Ectodermal cell (in vitro differentiated cells): ENCODE results near the gene ZNF827.

Experiments used
- H3K27ac ChIP-seq: 2 replicates; pipeline ENCODE4 v1.7.0; 2013; ENCODE audit warnings: mild to moderate bottlenecking, low read depth, low read length; ENCODE audit not compliant: insufficient read depth, poor library complexity, severe bottlenecking
- H3K27me3 ChIP-seq: 2 replicates; pipeline ENCODE4 v1.7.0; 2013; ENCODE audit warnings: mild to moderate bottlenecking, low read length; ENCODE audit not compliant: insufficient read depth, control insufficient read depth, poor library complexity, severe bottlenecking
- H3K36me3 ChIP-seq: one replicate; pipeline ENCODE4 v1.7.0; 2013; ENCODE audit warnings: low read length; ENCODE audit not compliant: control insufficient read depth, insufficient read depth
- H3K4me1 ChIP-seq: one replicate; pipeline ENCODE4 v1.7.0; 2013; ENCODE audit warnings: low read length; ENCODE audit not compliant: control insufficient read depth, insufficient read depth
- H3K4me3 ChIP-seq: 2 replicates; pipeline ENCODE4 v1.7.0; 2013; ENCODE audit warnings: low read depth, low read length, control low read depth; ENCODE audit not compliant: insufficient read depth
- H3K9me3 ChIP-seq: 2 replicates; pipeline ENCODE4 v1.7.0; 2013; ENCODE audit warnings: mild to moderate bottlenecking, low read length, moderate library complexity; ENCODE audit not compliant: control insufficient read depth
- WGBS, 2 experiments: methylation state at CpG; one replicate each; pipeline ENCODE4 v1.1.7; 2013; ENCODE audit warnings: missing lambda C conversion rate in 2 of 2; 5-methylcytosine and 5-hydroxymethylcytosine counted together

ZNF827 gene

GRCh38 chr4:145891958-145892357, 46.7 kb downstream of the ZNF827 start:
- Histone ChIP-seq H3K27ac (no peak overlapping the region), H3K9me3 (no peaks in the 10 kb centered on the region), H3K27me3 (no peaks in the 10 kb centered on the region), H3K4me1 (peaks cover 14% of the 10 kb centered on the region), H3K4me3 (no peak overlapping the region), H3K36me3 (no peaks in the 10 kb centered on the region)
- WGBS, 2 experiments: 89 to 91% methylated on average over 11 of the region's 11 CpGs

- peaks cover 4% of the 10 kb centered on the region for H3K36me3 ChIP-seq
- peaks cover 14% of the 10 kb centered on the region for H3K4me1 ChIP-seq
- H3K9me3 ChIP-seq: no peaks in the 10 kb centered on the region
- 92% methylated on average over 3 of the region's 3 CpGs for WGBS, 2 experiments
- H3K27me3 ChIP-seq: no peaks in the 10 kb centered on the region
- H3K27ac ChIP-seq: no peak overlapping the region
- H3K4me3 ChIP-seq: no peak overlapping the region
Observed at GRCh38 chr4:145890689-145891088, 47.9 kb downstream of the ZNF827 start.

GRCh38 chr4:145888393-145888792, 50.2 kb downstream of the ZNF827 start:
- no peaks in the 10 kb centered on the region for H3K27me3 ChIP-seq
- H3K9me3 ChIP-seq: no peaks in the 10 kb centered on the region
- H3K4me3 ChIP-seq: no peak overlapping the region
- 95 to 98% methylated on average over 2 of the region's 2 CpGs for WGBS, 2 experiments
- peaks cover 6% of the 10 kb centered on the region for H3K36me3 ChIP-seq
- H3K4me1 ChIP-seq: peaks cover 14% of the 10 kb centered on the region
- H3K27ac ChIP-seq: no peak overlapping the region

DNA sequence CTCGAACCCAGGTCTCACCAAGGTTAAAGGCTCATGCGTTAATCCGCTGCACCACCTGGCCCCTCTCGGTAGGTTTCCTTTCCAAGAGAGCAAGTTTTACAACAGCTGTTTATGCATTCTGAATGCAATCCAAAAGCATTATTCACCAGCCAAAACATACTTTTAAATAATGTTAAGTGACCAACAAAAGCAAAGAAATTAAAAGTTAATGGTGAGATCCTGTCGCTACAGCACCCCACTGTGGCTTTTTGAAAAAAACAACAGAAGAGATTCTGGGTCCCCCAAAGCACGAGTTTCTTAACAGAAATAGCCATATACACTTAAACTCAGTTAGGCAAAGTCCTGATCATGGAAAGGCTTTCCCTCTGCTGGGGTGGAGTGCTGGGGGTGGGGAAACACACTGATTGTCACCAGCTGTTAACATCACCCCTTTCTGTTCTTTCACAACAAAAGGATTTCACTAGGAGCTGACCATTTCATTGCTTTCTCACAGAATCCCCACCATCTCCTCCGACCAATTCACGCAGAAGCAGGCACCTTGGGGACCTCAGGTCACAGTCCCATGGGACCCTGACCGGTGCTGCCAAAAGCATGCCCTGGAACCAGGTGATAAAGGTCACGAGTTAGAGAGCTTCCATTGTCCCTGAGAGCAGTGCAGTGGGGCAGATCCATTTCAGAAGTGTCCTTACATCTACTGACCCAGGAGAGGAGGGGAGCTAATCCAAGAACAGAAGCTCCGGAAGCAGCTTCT, 51.2 kb downstream of the ZNF827 start:
- WGBS, 2 experiments: 60 to 61% methylated on average over 11 of the region's 11 CpGs

GRCh38 chr4:145886871-145887240, 51.8 kb downstream of the ZNF827 start:
- Histone ChIP-seq H3K4me1 (peaks cover 6% of the 10 kb centered on the region), H3K27ac (no peak overlapping the region), H3K27me3 (no peaks in the 10 kb centered on the region), H3K36me3 (peaks cover 6% of the 10 kb centered on the region), H3K9me3 (no peaks in the 10 kb centered on the region), H3K4me3 (no peak overlapping the region)

More for the DNA sequence above, 51.2 kb downstream of the ZNF827 start:
- peaks cover 6% of the 10 kb centered on the region for H3K36me3 ChIP-seq
- no peak overlapping the region for H3K27ac ChIP-seq
- no peaks in the 10 kb centered on the region for H3K9me3 ChIP-seq
- peaks cover 7% of the 10 kb centered on the region for H3K4me1 ChIP-seq
- H3K27me3 ChIP-seq: no peaks in the 10 kb centered on the region
- no peak overlapping the region for H3K4me3 ChIP-seq

DNA sequence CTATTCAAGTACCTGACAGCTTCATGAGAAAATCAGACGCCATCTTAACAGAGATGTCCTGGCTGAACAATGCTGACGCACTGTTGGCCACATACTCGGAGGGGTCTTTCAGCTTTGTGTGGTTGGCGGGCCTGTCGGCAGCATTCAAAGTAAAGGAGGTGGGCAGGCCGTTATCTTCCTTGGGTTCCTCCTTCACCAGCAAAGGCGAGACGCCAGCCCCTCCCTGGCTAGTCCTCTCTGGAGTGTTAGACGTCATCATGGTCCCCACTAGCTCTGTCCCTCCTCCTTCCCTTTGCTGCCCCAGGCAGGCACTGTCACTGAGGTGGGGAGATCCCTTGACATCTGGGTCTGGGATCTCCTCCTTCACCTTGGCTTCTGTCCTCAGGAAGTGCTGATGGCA, 53.0 kb downstream of the ZNF827 start:
- Histone ChIP-seq H3K4me1 (peaks cover 6% of the 10 kb centered on the region), H3K4me3 (no peak overlapping the region), H3K27me3 (no peaks in the 10 kb centered on the region), H3K27ac (no peak overlapping the region), H3K36me3 (peaks cover 6% of the 10 kb centered on the region), H3K9me3 (no peaks in the 10 kb centered on the region)
- 91% methylated on average over 9 of the region's 9 CpGs for WGBS, 2 experiments

- H3K27me3 ChIP-seq: no peaks in the 10 kb centered on the region
- no peak overlapping the region for H3K27ac ChIP-seq
- WGBS, 2 experiments: 93 to 100% methylated on average over 1 of the region's 1 CpG
- H3K9me3 ChIP-seq: no peaks in the 10 kb centered on the region
- H3K4me1 ChIP-seq: peaks cover 6% of the 10 kb centered on the region
- H3K36me3 ChIP-seq: peaks cover 6% of the 10 kb centered on the region
- H3K4me3 ChIP-seq: no peak overlapping the region
Observed at GRCh38 chr4:145884775-145885174, 53.8 kb downstream of the ZNF827 start.

DNA sequence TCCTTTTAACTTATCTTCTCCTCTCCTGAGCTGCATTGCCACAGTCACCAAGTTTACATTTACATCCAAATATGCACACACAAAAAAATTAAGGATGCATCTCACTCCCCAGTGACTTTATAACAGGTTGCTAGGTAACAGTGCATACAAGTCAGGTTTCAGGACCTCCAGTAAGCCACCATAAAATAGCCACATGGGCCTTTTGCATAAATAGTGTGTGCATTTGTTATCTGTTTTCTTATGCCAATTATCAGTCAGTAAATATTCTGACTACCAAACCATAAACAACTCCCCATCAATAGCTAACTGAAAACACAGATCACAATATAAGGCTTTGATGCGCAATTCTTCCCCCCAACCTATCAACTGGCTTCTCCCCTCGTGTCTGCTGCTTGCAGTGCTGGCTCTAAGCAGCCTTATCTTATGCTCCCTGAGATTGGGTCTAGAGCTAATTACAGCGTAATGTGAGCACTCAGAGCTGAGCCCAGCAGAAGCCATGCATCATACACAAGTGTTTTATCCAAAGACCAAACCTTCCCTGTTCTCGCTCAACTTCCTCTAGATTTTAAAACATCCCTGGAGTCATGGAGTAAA, 55.4 kb downstream of the ZNF827 start:
- Histone ChIP-seq H3K36me3 (peaks cover 6% of the 10 kb centered on the region), H3K27ac (no peak overlapping the region), H3K27me3 (no peaks in the 10 kb centered on the region), H3K4me1 (peaks cover 6% of the 10 kb centered on the region), H3K4me3 (no peak overlapping the region), H3K9me3 (no peaks in the 10 kb centered on the region)
- 87 to 89% methylated on average over 4 of the region's 4 CpGs for WGBS, 2 experiments

- Histone ChIP-seq H3K36me3 (peaks cover 6% of the 10 kb centered on the region), H3K27me3 (no peaks in the 10 kb centered on the region), H3K27ac (no peak overlapping the region), H3K4me3 (no peak overlapping the region), H3K4me1 (peaks cover 3% of the 10 kb centered on the region), H3K9me3 (no peaks in the 10 kb centered on the region)
- 95% methylated on average over 7 of the region's 7 CpGs for WGBS, 2 experiments
Observed at GRCh38 chr4:145882604-145883003, 56.0 kb downstream of the ZNF827 start.

DNA sequence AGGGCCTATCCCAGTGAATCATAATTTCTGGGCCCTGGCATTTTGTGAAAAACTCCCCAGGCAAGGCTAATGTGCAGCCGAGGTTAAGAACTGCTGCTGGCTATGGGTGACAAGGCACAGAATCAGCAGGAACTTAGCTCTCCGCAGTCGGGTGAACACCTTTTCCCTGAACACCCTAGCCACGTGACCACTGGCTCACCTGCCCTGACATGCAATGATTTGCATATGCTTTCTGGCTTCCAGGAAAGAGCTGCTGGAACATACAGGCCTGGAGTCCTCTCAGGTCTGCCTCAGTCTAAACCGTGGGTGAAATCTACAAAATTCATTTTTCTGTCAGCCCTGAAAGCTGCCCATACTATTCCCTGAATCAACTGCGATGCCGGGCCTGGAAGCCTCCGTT, 56.6 kb downstream of the ZNF827 start:
- 88 to 90% methylated on average over 8 of the region's 8 CpGs for WGBS, 2 experiments
- no peak overlapping the region for H3K27ac ChIP-seq
- H3K9me3 ChIP-seq: no peaks in the 10 kb centered on the region
- no peaks in the 10 kb centered on the region for H3K4me1 ChIP-seq
- H3K27me3 ChIP-seq: no peaks in the 10 kb centered on the region
- no peak overlapping the region for H3K4me3 ChIP-seq
- H3K36me3 ChIP-seq: peaks cover 6% of the 10 kb centered on the region
